HG02623 (cell line): ENCODE measurements around the gene SPTB.

Experiments
- ATAC-seq: cut with Tn5 transposase; IDR thresholded peaks from one replicate; pipeline ENCODE4 v1.9.1; 2021; ENCODE audit warnings: moderate library complexity; ENCODE audit not compliant: unreplicated experiment

SPTB gene

GRCh38 chr14:64718762-64719161 lies 160.9 kb downstream of the SPTB start:
- ATAC-seq: no peak

- ATAC-seq: no peak
These were observed 161.8 kb downstream of the SPTB start for GRCh38 chr14:64717870-64718269.

DNA sequence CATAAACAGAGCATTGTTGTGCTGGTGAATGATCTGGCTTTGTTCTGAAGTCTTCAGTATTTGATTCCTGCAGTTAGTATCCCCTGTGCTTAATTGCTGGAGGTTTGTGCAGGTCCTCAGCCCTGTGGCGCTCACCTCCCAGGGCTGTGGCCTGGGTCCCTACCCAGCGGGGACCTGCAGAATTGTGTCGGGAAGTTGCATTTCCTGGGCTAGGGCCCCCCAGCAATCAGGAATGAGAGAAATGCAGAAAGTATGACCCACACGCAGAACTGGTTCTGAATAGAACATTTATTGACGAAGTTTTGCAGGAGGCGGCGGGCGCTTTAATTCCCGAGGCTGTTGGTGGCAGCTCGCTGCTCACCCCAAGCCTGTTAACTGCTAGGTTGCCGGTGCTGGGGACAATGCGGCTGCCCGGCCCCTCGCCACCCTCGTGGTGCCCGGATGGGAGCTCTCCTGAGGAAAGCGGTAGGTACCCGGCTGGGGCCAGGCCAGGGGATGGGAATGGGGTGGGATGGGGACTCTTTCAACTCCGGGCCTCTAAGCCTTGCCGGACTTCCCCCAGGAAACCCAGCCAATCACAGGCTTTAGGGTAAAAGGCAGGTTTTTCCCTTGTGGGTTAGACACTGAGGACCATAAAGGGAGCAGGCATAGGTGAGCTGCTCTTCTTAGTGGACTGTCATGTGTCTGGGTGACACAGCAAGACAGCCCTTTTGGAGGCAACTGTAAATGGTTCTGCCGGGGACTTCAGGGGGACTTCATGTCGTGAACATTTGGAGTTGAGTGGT lies 163.9 kb downstream of the SPTB start:
- no peak for ATAC-seq

DNA sequence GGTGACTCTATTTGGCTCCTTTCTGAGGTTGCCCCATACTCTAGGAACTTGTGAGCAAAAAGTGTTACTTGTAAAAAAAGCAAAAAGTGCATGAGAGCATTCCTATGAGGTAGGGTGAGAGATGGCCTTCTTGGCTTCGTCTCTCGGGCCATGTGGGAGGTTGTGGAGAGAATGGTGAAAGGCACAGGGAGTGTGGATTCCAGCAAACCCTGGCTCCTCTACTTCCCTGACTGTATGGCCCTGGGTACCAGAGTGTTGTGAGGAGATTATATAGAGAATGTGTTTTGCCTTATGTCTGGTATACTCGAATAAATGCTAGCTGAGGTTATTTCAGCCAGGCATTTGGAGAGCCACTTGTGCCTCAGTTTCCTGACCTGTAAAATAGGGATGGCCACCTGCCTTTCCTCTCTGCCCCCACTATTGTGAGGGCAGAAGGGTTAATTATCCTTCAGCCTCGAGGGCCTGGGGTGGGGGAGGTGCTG lies 164.5 kb downstream of the SPTB start:
- no peak for ATAC-seq

GRCh38 chr14:64714432-64715025 lies 165.2 kb downstream of the SPTB start:
- ATAC-seq: no peak

- no peak for ATAC-seq
These were observed 166.0 kb downstream of the SPTB start for GRCh38 chr14:64713677-64714076.

- ATAC-seq: no peak
These were observed 168.7 kb downstream of the SPTB start for GRCh38 chr14:64711039-64711438.

DNA sequence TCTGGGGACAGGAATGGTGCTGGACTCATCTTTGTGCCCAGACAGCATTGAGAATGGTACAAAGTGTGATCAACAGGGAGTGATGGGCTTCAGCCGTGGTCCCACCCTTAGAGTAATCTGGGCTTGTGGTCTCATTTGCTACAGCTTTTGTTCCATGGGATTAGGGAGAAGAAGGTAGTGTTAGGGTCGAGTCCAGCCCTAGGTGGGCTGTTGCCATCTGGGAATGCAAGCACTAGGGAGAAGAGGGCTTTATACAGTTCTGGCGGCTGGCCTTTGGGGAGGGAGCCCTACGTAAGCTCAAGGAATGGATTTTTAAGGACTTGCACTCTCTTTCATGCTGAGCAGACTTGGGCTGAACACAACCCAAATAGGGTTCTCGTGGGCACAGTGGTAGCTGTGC lies 170.6 kb downstream of the SPTB start:
- ATAC-seq: no peak

GRCh38 chr14:64708148-64709004 lies 171.3 kb downstream of the SPTB start:
- ATAC-seq: no peak

GRCh38 chr14:64707661-64708060 lies 172.0 kb downstream of the SPTB start:
- ATAC-seq: no peak

DNA sequence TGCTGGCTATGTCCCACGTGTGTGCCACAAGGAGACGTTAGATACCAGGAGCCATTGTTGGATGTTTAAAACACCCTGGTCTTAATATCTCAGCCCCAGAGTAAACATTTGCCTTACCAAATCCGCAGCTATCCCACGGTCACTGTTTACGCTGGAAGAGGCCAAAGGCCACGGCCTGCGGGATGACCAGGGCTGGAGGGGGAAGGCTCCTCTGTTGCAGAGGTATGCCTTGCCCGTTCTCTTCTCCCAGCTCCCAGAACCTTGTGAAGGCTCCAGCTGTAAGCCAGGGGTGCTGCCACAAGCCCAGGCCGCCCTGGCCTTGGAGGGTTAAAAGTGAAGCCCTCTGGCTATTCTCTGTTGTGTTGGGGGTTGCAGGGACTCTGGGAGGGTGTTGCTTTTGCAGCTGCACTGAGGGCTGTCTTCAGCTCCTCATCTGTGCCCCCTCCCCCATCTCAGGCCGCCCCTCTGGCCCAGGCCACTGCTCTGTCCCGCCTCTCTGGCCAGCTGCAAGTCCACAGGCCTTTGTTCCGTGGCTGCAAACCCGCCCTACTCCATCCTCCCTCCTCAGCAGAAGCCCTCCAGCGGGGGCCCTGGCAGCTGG lies 173.0 kb downstream of the SPTB start:
- ATAC-seq: no peak

GRCh38 chr14:64706119-64706592 lies 173.6 kb downstream of the SPTB start:
- ATAC-seq: no peak

GRCh38 chr14:64705381-64706118 lies 174.2 kb downstream of the SPTB start:
- ATAC-seq: no peak

DNA sequence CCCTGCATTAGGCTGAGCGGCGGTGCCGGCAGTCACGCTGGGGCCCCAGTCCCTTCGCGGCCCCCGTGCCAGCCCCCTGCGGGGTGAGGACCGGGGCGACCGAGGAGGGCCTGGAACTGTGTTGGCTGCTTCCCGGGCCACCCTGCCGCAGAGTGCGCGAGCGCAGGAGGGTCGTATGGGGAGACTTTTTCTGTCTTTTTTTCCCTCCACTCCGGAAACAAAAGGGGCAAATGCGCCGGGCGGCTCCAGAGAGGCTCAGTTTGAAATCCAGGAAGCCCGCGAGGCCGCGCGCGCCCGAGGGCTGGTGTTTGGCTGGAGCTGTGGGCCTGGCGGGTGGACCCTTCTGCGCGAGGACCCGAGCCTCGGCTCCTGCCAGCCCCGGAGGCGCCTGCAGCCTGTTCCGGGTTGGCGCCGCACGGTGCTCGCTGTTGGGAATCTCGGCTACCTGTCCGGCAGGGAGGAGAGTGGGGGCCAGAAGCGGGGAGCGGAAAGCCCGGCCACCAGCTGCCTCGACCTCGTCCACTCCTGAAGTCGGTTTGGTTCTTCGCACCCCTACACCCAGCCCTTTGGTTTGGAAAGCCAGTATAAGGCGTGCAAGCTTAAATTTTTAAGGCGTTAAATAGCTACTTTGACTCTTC lies 174.8 kb downstream of the SPTB start:
- no peak for ATAC-seq

DNA sequence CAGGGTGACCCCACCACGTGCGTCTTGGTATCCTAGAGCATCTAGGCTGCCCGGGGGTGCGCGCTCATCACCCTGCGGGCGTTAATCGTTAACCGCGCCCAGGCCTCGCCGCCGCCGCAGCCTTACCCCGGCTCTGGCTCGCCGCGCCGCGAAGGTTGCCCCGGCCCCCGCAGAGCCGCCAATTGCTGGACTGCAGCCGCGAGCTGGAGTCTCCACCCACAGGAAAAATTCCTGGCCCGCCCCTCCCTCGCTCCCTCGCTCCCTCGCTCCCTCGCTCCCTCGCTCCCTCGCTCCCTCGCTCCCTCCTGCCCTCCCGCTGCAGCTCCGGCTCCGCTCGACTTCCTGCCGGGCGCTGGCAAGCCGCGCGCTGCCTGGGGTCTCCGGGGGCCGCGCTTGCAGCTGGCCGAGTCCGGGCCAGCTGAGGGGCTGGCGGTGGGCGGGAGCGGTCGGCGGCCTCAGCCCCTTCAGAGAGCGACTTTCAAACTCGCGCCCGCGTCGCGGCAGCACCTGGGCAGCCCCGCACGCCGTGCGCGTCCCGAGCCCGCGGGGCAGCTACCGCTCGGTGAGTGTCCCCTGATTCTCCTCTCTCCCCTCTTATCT lies 175.5 kb downstream of the SPTB start, which contains the start of gene PLEKHG3:
PLEKHG3 (plus strand) TSS at position 282 of the 600 bp plus-strand sequence. CDS start 23,208 bp downstream, outside the sequence.
- no peak for ATAC-seq

DNA sequence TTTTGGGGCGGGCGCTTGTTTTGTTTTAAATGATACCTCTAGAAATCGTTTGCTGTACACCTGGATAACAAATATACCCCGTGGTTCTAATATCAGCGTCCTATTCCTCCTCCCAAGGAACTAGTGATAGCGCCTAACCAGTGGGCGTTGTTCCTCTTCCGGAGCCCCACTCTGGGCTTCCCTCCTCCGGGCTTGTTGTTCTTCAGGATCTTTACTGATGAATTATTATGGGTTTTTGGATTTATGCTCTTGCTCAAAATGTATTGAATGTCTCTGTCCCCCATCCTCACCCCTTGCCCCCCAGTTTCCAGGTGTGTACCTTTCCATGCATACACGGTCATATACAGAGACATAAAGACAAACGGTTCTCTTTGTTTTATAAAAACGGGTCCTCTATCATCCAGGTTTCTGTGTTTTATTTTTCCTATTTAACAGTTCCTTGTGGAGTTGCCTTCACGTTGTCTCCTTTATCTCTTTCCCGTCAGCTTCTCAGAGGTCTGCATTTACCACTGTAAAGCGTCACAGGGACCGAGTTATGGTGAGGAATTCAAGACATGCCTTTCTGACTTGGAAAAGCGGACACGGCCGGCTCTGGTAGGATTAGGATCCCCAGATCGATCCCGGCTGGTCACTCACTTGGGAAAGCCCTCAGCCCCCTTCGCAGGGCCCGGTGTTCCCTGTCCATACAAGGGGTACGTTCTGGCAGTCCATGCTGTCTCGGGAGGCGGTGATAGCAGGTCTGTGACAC lies 176.1 kb downstream of the SPTB start:
- ATAC-seq: no peak

GRCh38 chr14:64702493-64703394 lies 177.0 kb downstream of the SPTB start:
- no peak for ATAC-seq

DNA sequence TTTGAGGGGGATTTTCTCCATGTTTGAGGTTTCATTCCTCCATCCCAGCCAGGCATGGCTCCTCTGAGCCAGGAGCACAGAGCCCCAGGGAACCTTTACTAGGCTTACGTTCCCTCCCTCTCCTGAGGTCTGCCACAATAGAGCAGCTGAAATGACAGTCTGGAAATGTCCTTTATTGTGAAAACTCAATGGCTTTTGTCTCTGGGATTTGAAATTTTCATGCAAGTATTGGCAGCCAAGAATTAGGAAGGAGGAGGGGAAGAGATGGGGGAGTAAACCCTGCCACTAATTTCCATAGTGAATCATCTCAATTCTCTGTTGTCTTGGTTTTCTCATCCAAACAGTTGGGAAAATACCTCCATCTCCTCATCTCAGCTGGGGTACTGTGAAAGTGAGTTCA lies 178.0 kb downstream of the SPTB start:
- ATAC-seq: no peak
